Activated CD8-positive, alpha-beta memory T cell treated with anti-CD3 and anti-CD28 coated beads for 4 hours (primary cell): ENCODE data around the gene PCA3.

ENCODE experiments used
- DNase-seq, 2 donors: peaks; one replicate each; pipeline ENCODE4 v3.0.0-alpha.2; 2020; ENCODE audit warnings: low read depth in 2 of 2

The PCA3 gene

GRCh38 chr9:76756941-76757673 is 7.1 kb upstream of the PCA3 start:
- DNase-seq: no peak

- DNase-seq: no peak
Observed at GRCh38 chr9:76758476-76758875, 5.8 kb upstream of the PCA3 start.

GRCh38 chr9:76759732-76760131 is 4.5 kb upstream of the PCA3 start:
- DNase-seq: no peak

- no peak for DNase-seq
Observed at GRCh38 chr9:76761448-76761847, 2.8 kb upstream of the PCA3 start.

GRCh38 chr9:76766126-76766525 is 1.9 kb downstream of the PCA3 start:
- no peak for DNase-seq

- no peak for DNase-seq
Observed at GRCh38 chr9:76772686-76773445, 8.6 kb downstream of the PCA3 start.

- DNase-seq: no peak
Observed at GRCh38 chr9:76784881-76785280, 20.6 kb downstream of the PCA3 start.

- no peak for DNase-seq
Observed at GRCh38 chr9:76785501-76785900, 21.3 kb downstream of the PCA3 start.

GRCh38 chr9:76787677-76788076 is 23.4 kb downstream of the PCA3 start:
- DNase-seq: no peak

- no peak for DNase-seq
Observed at GRCh38 chr9:76789840-76790239, 25.6 kb downstream of the PCA3 start.

GRCh38 chr9:76793784-76794431 is 29.7 kb downstream of the PCA3 start:
- DNase-seq: no peak

GRCh38 chr9:76796296-76796695 is 32.1 kb downstream of the PCA3 start:
- DNase-seq: no peak

- no peak for DNase-seq
Observed at GRCh38 chr9:76798527-76798926, 34.3 kb downstream of the PCA3 start.

- no peak for DNase-seq
Observed at GRCh38 chr9:76799473-76799872, 35.2 kb downstream of the PCA3 start.

- DNase-seq: no peak
Observed at GRCh38 chr9:76800901-76801300, 36.7 kb downstream of the PCA3 start.

GRCh38 chr9:76803083-76803482 is 38.8 kb downstream of the PCA3 start:
- DNase-seq: no peak

GRCh38 chr9:76803762-76804161 is 39.5 kb downstream of the PCA3 start:
- no peak for DNase-seq

- no peak for DNase-seq
Observed at GRCh38 chr9:76808636-76809035, 44.4 kb downstream of the PCA3 start.

- no peak for DNase-seq
Observed at GRCh38 chr9:76810377-76810957, 46.2 kb downstream of the PCA3 start.

- no peak for DNase-seq
Observed at GRCh38 chr9:76812591-76812990, 48.4 kb downstream of the PCA3 start.

- no peak for DNase-seq
Observed at GRCh38 chr9:76817489-76817888, 53.3 kb downstream of the PCA3 start.

GRCh38 chr9:76818271-76818670 is 54.0 kb downstream of the PCA3 start:
- no peak for DNase-seq

- DNase-seq: no peak
Observed at GRCh38 chr9:76820431-76820830, 56.2 kb downstream of the PCA3 start.
